ENCODE results near the gene SUPT3H.

- no peak for TF ChIP-seq CTCF (IDR thresholded peaks at IDR 0.05)
- no peak for TF ChIP-seq POLR2A (IDR thresholded peaks at IDR 0.05)
Measured at GRCh38 chr6:45094831-45095230, 282.9 kb downstream of the SUPT3H start.

All from lower leg skin (tissue), 3 donors.